ENCODE measurements around the gene RAPGEFL1.

DNA sequence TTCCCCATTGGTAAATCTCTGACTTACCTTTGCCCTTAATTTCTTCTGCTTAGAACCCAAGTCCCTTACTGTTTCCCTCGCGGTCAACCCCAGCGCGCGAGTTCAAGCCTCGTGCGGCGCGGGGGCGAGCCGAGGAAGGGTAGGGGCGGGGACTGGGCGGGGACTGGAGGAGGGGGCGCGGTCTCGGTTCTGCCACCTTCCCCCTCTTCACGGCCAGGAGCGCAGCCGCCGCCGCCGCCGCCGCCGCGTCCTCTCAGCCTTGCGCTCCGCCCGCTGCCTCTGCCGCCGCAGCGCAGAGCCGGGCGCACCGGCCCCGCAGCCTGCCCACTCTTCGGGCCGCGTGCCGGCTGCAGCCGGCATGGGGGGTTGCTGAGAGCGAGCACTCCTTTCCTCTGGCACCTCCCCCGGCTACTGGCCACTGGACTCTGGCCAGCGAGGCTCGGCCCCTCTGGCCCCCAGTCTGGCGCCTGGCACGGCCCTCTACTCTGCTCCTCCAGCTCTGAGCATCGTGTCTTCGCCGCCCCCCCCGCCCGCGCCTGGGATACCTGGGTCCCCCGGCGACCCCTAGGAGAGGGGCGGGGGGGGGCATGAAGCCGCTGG is at the start of gene RAPGEFL1:
- TF ChIP-seq, protein P1, sequence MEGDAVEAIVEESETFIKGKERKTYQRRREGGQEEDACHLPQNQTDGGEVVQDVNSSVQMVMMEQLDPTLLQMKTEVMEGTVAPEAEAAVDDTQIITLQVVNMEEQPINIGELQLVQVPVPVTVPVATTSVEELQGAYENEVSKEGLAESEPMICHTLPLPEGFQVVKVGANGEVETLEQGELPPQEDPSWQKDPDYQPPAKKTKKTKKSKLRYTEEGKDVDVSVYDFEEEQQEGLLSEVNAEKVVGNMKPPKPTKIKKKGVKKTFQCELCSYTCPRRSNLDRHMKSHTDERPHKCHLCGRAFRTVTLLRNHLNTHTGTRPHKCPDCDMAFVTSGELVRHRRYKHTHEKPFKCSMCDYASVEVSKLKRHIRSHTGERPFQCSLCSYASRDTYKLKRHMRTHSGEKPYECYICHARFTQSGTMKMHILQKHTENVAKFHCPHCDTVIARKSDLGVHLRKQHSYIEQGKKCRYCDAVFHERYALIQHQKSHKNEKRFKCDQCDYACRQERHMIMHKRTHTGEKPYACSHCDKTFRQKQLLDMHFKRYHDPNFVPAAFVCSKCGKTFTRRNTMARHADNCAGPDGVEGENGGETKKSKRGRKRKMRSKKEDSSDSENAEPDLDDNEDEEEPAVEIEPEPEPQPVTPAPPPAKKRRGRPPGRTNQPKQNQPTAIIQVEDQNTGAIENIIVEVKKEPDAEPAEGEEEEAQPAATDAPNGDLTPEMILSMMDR (IDR thresholded peaks at IDR 0.05) = no peak
- peak in 2 of 3 donors; percentile 27 to 31 for TF ChIP-seq POLR2A (IDR thresholded peaks at IDR 0.05)
